Mesodermal cell (in vitro differentiated cells): Measurements from ENCODE around the gene ST3GAL4.

ENCODE experiments used
- H3K27ac ChIP-seq: 2 replicates; pipeline ENCODE4 v1.7.0; 2013; ENCODE audit warnings: mild to moderate bottlenecking, low read depth, low read length, moderate library complexity; ENCODE audit not compliant: severe bottlenecking
- H3K36me3 ChIP-seq: 2 replicates; pipeline ENCODE4 v1.7.1; 2013; ENCODE audit warnings: mild to moderate bottlenecking, low read length, moderate library complexity; ENCODE audit not compliant: control insufficient read depth, insufficient read depth
- H3K4me1 ChIP-seq: one replicate; pipeline ENCODE4 v1.7.1; 2013; ENCODE audit warnings: mild to moderate bottlenecking, low read length; ENCODE audit not compliant: insufficient read depth, control insufficient read depth, poor library complexity, severe bottlenecking
- H3K4me3 ChIP-seq: 2 replicates; pipeline ENCODE4 v1.7.0; 2013; ENCODE audit warnings: low read length, control low read depth, mild to moderate bottlenecking; ENCODE audit not compliant: insufficient read depth, poor library complexity, severe bottlenecking; ENCODE audit errors: extremely low read depth
- H3K9me3 ChIP-seq: 2 replicates; pipeline ENCODE4 v1.7.1; 2013; ENCODE audit warnings: mild to moderate bottlenecking, low read length, moderate library complexity; ENCODE audit not compliant: control insufficient read depth
- WGBS, 2 experiments: methylation state at CpG; one replicate each; pipeline ENCODE4 v1.1.5; 2013; ENCODE audit warnings: missing lambda C conversion rate in 2 of 2; ENCODE audit not compliant: insufficient coverage in 2 of 2; 5-methylcytosine and 5-hydroxymethylcytosine counted together

Gene ST3GAL4

DNA sequence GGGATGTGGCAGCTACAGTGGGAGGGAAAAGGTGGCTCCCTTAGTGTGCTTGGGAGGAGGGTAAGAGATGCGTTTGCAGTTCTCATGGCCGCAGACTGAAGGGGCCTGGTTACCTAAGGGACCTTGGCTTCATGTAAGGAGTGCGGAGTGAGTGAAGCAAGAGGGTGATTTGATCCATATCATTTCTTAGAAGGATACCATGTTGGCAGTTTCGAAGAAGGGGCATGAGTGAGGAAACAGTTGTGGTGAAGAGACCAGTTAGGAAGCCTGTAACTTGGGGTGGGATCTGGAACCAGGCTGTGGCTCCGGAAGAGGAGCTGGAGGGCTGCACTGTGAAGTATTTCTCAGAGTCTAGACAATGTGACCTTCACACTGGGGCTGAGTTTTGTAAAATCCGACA, 45.0 kb downstream of the ST3GAL4 start:
- Histone ChIP-seq H3K4me3 (no peak overlapping the region), H3K36me3 (no peaks in the 10 kb centered on the region), H3K27ac (no peak overlapping the region), H3K9me3 (peaks cover 9% of the 10 kb centered on the region), H3K4me1 (peaks cover 25% of the 10 kb centered on the region)
- WGBS, 2 experiments, result 93 to 98% methylated on average over 6 of the region's 6 CpGs

- peaks cover 29% of the 10 kb centered on the region for H3K4me1 ChIP-seq
- H3K27ac ChIP-seq, result no peak overlapping the region
- H3K4me3 ChIP-seq, result no peak overlapping the region
- WGBS, 2 experiments, result 88 to 90% methylated on average over 12 to 14 of the region's 15 CpGs
- H3K36me3 ChIP-seq, result peaks cover 9% of the 10 kb centered on the region
- peaks cover 9% of the 10 kb centered on the region for H3K9me3 ChIP-seq
Observed at GRCh38 chr11:126403022-126403581, 47.6 kb downstream of the ST3GAL4 start.

DNA sequence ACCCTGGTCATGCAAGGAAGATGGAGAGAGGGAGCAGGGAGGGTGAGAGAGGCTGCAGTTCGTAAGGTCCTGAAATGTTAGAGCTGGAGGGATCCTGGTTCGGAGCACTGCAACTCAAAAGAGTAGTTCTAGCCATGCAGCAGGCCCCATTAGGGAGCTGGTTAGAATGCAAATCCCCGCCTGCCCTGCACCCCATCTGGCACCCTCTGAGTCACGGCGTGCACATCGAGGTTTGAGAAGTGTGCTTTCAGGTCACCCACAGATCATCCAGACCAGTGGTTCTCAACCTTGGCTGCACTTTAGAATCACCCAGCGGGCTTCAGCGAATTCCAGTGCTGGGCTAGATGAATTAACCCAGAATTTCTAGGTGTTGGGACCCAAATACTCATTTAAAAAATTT, 48.2 kb downstream of the ST3GAL4 start:
- Histone ChIP-seq H3K4me3 (no peak overlapping the region), H3K36me3 (peaks cover 13% of the 10 kb centered on the region), H3K9me3 (peaks cover 9% of the 10 kb centered on the region), H3K27ac (no peak overlapping the region), H3K4me1 (peaks cover 29% of the 10 kb centered on the region)
- 94 to 96% methylated on average over 6 of the region's 8 CpGs for WGBS, 2 experiments

DNA sequence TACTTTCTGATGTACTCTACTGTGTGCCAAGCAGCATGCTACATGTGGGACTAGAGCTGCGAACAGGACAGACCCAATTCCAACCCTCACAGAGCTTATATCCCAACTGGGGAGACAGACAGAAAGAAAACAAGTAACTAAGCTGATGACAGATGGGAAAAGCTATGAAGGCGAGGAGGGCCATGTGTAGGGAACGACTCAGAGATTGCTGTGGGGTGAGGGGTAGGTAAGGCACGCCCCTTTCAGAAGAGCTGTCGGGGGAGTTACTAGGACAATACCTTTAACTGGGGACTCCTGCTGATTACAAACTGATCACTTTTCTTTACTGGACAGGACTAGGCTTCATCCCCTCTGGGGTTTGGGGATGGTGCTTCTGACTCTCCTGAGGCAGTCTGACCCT, 48.9 kb downstream of the ST3GAL4 start:
- 52 to 64% methylated on average over 3 to 4 of the region's 5 CpGs for whole genome bisulfite sequencing, 2 experiments
- Histone ChIP-seq H3K4me1 (peaks cover 29% of the 10 kb centered on the region), H3K27ac (no peak overlapping the region), H3K4me3 (no peak overlapping the region), H3K36me3 (peaks cover 19% of the 10 kb centered on the region), H3K9me3 (peaks cover 9% of the 10 kb centered on the region)

DNA sequence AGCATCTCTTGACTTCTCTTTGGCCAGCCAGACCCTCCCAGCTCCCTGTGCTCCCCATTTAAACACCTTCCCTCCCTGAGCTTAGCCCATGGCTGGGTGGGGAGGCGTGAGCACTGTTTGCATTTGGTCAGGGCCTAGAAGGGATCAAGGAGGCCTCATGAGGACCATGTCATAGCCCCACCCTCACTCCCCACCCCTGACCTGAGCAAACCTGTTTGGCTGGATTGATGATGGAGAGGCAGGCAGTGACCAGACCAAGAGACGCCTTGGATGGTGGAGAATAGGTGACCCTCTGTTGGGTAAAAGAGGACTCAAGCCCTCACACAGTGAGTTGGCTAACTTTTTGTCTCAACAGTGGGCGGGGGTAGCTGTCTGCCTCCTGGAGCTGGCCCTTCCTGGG, 49.9 kb downstream of the ST3GAL4 start:
- no peak overlapping the region for H3K27ac ChIP-seq
- H3K4me3 ChIP-seq, result no peak overlapping the region
- peaks cover 22% of the 10 kb centered on the region for H3K36me3 ChIP-seq
- WGBS, 2 experiments, result 94 to 95% methylated on average over 2 of the region's 3 CpGs
- peaks cover under 1% of the 10 kb centered on the region for H3K9me3 ChIP-seq
- H3K4me1 ChIP-seq, result peaks cover 29% of the 10 kb centered on the region

- Histone ChIP-seq H3K27ac (no peak overlapping the region), H3K36me3 (peaks cover 25% of the 10 kb centered on the region), H3K4me3 (no peak overlapping the region), H3K9me3 (no peaks in the 10 kb centered on the region), H3K4me1 (peaks cover 34% of the 10 kb centered on the region)
- 85 to 99% methylated on average over 6 to 7 of the region's 7 CpGs for whole genome bisulfite sequencing, 2 experiments
Observed at GRCh38 chr11:126405906-126406305, 50.4 kb downstream of the ST3GAL4 start.

- H3K4me3 ChIP-seq, result no peak overlapping the region
- peaks cover 35% of the 10 kb centered on the region for H3K4me1 ChIP-seq
- H3K9me3 ChIP-seq, result no peaks in the 10 kb centered on the region
- 95 to 98% methylated on average over 6 to 8 of the region's 8 CpGs for WGBS, 2 experiments
- H3K27ac ChIP-seq, result no peak overlapping the region
- H3K36me3 ChIP-seq, result peaks cover 25% of the 10 kb centered on the region
Observed at GRCh38 chr11:126406368-126406767, 50.9 kb downstream of the ST3GAL4 start.

DNA sequence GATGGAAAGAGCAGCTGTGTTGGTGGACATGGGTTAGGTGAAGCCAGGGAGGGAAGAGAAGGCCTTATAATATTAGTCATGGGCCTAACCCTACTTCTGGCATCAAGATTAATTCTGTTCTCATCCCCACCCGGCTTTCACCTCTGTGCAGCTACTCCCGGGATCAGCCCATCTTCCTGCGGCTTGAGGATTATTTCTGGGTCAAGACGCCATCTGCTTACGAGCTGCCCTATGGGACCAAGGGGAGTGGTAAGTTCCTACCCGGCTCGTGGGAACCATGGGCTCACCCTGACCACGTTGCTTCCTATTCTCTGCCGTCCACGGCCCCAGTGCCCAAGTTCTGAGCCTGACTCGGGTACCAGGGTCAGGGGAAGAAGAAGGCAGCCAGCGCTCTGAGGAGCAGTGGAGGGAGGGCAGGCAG, 51.6 kb downstream of the ST3GAL4 start:
- no peak overlapping the region for H3K4me3 ChIP-seq
- H3K4me1 ChIP-seq, result peaks cover 35% of the 10 kb centered on the region
- WGBS, 2 experiments, result 90 to 91% methylated on average over 11 of the region's 12 CpGs
- H3K36me3 ChIP-seq, result peaks cover 25% of the 10 kb centered on the region
- no peak overlapping the region for H3K27ac ChIP-seq
- H3K9me3 ChIP-seq, result no peaks in the 10 kb centered on the region

DNA sequence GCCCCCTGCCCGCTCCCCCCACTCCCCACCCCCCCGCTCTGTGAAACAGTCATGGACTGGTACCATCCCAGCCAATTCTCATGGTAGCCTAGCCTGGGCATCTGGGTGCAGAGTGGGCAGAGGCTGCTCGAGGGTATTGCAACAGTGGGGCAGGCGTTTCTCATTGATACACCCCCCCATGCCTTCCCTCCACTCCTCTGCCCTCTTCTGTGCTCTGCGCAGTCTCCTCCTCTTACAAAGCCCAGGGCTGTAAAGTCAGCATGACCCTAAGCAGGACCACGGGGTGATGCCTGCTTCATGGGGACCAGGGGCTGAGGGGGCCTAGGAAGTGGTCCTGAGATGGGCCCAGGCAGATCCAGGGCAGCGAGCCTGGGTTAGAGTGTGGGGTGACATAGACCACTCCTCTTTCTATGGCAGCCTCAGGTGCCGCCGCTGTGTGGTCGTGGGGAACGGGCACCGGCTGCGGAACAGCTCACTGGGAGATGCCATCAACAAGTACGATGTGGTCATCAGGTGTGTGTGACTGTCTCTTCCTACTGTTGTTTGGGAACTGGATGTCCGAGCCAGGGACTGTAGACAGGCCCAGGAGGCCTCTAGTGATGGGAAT, 52.3 kb downstream of the ST3GAL4 start:
- WGBS, 2 experiments, result 94 to 97% methylated on average over 8 to 13 of the region's 15 CpGs
- Histone ChIP-seq H3K27ac (no peak overlapping the region), H3K4me3 (no peak overlapping the region), H3K4me1 (peaks cover 31% of the 10 kb centered on the region), H3K36me3 (peaks cover 25% of the 10 kb centered on the region), H3K9me3 (no peaks in the 10 kb centered on the region)

GRCh38 chr11:126408496-126408895, 53.0 kb downstream of the ST3GAL4 start:
- H3K36me3 ChIP-seq, result peaks cover 30% of the 10 kb centered on the region
- H3K9me3 ChIP-seq, result no peaks in the 10 kb centered on the region
- H3K27ac ChIP-seq, result no peak overlapping the region
- no peak overlapping the region for H3K4me3 ChIP-seq
- WGBS, 2 experiments, result 93% methylated on average over 11 to 12 of the region's 12 CpGs
- H3K4me1 ChIP-seq, result peaks cover 24% of the 10 kb centered on the region

GRCh38 chr11:126408901-126409619, 53.6 kb downstream of the ST3GAL4 start:
- 90 to 92% methylated on average over 7 to 12 of the region's 12 CpGs for WGBS, 2 experiments
- H3K4me1 ChIP-seq, result peaks cover 19% of the 10 kb centered on the region
- peaks cover 32% of the 10 kb centered on the region for H3K36me3 ChIP-seq
- no peak overlapping the region for H3K27ac ChIP-seq
- H3K4me3 ChIP-seq, result no peak overlapping the region
- no peaks in the 10 kb centered on the region for H3K9me3 ChIP-seq
